Mucosa of descending colon (tissue), 3 donors: ENCODE results near the gene TCN2. TPM values are rescaled to one million over a fixed set of nuclear protein-coding genes. Genes with fewer than 3 reads are reported as not detected.

ENCODE experiments used
- ATAC-seq: fragments of 200-7000 bp; cut with Tn5 transposase; one replicate; pipeline ENCODE4 v1.9.1; 2020; ENCODE audit warnings: mild to moderate bottlenecking, moderate library complexity
- DNase-seq, 3 donors: peaks; one replicate each; pipeline ENCODE4 v3.0.0-alpha.2; 2020
- H3K36me3 ChIP-seq: fragments of 200-600 bp; one replicate; pipeline ENCODE4 v1.8.0; 2021; ENCODE audit warnings: low read depth, mild to moderate bottlenecking
- H3K4me1 ChIP-seq: fragments of 200-600 bp; one replicate; pipeline ENCODE4 v1.8.0; 2021; ENCODE audit warnings: low read depth, mild to moderate bottlenecking
- H3K4me3 ChIP-seq: fragments of 200-600 bp; one replicate; pipeline ENCODE4 v1.8.0; 2021; ENCODE audit warnings: mild to moderate bottlenecking
- H3K9me3 ChIP-seq: fragments of 200-600 bp; one replicate; pipeline ENCODE4 v1.8.0; 2021; ENCODE audit warnings: mild to moderate bottlenecking
- intact Hi-C, 2 donors: fragments of 100-400 bp; cut with DNase I in 1 of 2; cut with micrococcal nuclease in 1 of 2; formaldehyde crosslinking; loops; one replicate each; pipeline versions ENCODE4 v1.11.0 to v1.11.1; 2022; cut with DNase I, micrococcal nuclease
- total RNA-seq, 3 donors: library from RNA; stranded (reverse); fragmentation: NEBNext Ultra II Directional in 2 of 3; extraction: Animal tissue kit (Norgen Biotek cat#: 25700) in 2 of 3; gene quantifications; one replicate each; pipeline versions ENCODE4 v1.2.1 to v1.2.4, GENCODE V29; 2021 to 2023
- TF ChIP-seq, protein P1 (sequence below): fragments of 200-600 bp; IDR thresholded peaks from one replicate; pipeline ENCODE4 v1.8.0; 2022; ENCODE audit warnings: antibody characterized with exemption, mild to moderate bottlenecking
- donor health status: DM: no; HTN: no; CAD: no; lungs with moderate emphysema.
- donor health status: DM: no; HTN: no; CAD: no.
- donor health status: DM: no; HTN: yes; CAD: no.

TCN2 gene
- total RNA-seq, 3 donors from 2014 or later: 23.3 to 43.7 (median 40.2) TPM

GRCh38 chr22:30643055-30643875 is 36.3 kb downstream of the TCN2 start:
- DNase-seq (no peak), ATAC-seq (no peak)
- Histone ChIP-seq H3K9me3 (no peaks in the 10 kb centered on the region), H3K4me3 (no peak overlapping the region), H3K4me1 (peaks cover 7% of the 10 kb centered on the region), H3K36me3 (no peaks in the 10 kb centered on the region)
- TF ChIP-seq, protein P1, sequence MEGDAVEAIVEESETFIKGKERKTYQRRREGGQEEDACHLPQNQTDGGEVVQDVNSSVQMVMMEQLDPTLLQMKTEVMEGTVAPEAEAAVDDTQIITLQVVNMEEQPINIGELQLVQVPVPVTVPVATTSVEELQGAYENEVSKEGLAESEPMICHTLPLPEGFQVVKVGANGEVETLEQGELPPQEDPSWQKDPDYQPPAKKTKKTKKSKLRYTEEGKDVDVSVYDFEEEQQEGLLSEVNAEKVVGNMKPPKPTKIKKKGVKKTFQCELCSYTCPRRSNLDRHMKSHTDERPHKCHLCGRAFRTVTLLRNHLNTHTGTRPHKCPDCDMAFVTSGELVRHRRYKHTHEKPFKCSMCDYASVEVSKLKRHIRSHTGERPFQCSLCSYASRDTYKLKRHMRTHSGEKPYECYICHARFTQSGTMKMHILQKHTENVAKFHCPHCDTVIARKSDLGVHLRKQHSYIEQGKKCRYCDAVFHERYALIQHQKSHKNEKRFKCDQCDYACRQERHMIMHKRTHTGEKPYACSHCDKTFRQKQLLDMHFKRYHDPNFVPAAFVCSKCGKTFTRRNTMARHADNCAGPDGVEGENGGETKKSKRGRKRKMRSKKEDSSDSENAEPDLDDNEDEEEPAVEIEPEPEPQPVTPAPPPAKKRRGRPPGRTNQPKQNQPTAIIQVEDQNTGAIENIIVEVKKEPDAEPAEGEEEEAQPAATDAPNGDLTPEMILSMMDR: no peak
- intact Hi-C loops: no loop called here

DNA sequence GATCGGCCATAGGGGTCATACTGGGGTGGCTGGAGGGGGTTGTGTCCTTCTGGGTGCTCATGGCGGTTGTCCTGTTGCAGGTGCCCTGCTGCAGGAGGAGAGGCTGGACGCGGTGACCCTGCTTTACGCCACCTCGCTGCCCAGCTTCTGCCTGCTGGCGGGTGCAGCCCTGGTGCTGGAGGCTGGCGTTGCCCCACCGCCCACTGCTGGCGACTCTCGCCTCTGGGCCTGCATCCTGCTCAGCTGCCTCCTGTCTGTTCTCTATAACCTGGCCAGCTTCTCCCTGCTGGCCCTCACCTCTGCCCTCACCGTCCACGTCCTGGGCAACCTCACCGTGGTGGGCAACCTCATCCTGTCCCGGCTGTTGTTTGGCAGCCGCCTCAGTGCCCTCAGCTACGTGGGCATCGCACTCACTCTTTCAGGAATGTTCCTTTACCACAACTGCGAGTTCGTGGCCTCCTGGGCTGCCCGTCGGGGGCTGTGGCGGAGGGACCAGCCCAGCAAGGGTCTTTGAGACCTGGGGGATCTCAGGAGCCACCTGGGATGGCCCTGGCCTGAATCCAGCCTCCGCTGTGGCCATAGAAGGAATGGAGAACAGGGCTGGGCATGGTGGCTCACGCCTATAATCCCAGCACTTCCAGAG is 39.7 kb downstream of the TCN2 start:
- Histone ChIP-seq H3K36me3 (no peaks in the 10 kb centered on the region), H3K4me3 (no peak overlapping the region), H3K9me3 (no peaks in the 10 kb centered on the region), H3K4me1 (peaks cover 7% of the 10 kb centered on the region)
- TF ChIP-seq, protein P1: no peak
- intact Hi-C loops: no loop called here
- DNase-seq (peak in 1 of 3 donors; percentile 44), ATAC-seq (no peak)

DNA sequence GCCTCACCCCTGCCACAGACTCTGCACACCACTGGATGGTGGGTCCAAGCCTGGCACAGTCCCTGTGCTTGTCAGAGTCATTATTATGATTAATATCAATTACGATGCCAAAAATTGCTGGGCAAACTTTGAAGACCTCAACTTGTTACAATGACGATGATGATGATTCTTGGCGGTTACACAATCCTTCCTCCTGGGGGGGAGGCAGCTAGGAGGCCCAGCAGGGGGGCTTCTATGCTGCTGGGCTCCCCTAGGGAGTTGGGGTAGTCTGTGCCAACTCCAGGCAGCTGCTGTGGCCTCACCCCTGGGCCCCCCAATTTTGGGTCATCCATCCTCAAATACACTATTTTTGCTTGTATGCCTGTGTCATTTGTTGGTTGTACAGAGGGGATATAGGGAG is 40.6 kb downstream of the TCN2 start:
- H3K4me1 ChIP-seq: peaks cover 7% of the 10 kb centered on the region
- intact Hi-C loops: no loop called here
- TF ChIP-seq, protein P1: no peak
- DNase-seq (no peak), ATAC-seq (no peak)
- H3K9me3 ChIP-seq: no peaks in the 10 kb centered on the region
- H3K4me3 ChIP-seq: no peak overlapping the region
- no peaks in the 10 kb centered on the region for H3K36me3 ChIP-seq

DNA sequence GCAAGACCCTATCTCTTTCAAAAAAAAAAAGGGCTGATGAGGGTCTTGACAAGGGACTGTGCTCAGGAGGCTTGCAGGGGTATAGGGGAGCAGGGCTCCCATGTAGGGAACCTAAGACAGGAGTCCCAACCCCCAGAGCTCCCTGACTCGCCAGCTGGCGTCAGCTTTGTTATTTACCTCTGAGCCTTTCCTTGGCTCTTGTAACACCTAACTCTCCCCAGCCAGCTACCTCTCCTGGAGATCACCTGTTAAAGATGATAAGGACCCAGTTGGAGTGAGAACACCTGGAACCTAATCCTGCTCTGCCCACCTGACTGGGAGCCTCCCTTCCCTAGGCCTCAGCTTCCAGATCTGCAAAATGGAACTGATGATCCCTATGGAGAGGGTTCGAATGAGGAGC is 41.9 kb downstream of the TCN2 start:
- Histone ChIP-seq H3K4me3 (no peak overlapping the region), H3K36me3 (no peaks in the 10 kb centered on the region), H3K9me3 (no peaks in the 10 kb centered on the region), H3K4me1 (peaks cover 7% of the 10 kb centered on the region)
- DNase-seq (no peak), ATAC-seq (no peak)
- TF ChIP-seq, protein P1: no peak
- intact Hi-C loops: no loop called here

GRCh38 chr22:30649430-30650007 is 42.5 kb downstream of the TCN2 start:
- H3K4me3 ChIP-seq: no peak overlapping the region
- no peaks in the 10 kb centered on the region for H3K36me3 ChIP-seq
- intact Hi-C loops: no loop called here
- H3K4me1 ChIP-seq: peaks cover 7% of the 10 kb centered on the region
- H3K9me3 ChIP-seq: no peaks in the 10 kb centered on the region
- peak; percentile 66 to 89 (median 80) for DNase-seq
- peak; percentile 95 for ATAC-seq
- TF ChIP-seq, protein P1: no peak
